Activated T-helper 1 cell treated with anti-CD3 and anti-CD28 coated beads, Interleukin-12 subunit alpha, Interleukin-12 subunit beta, Interleukin-2, Interleukin-4 antibody, amounts not matched to agents 30 ng/mL and 10 ng/mL and 1 ng/mL, durations not matched to agents 14 hours and 24 hours and 36 hours (primary cell): ENCODE data around the gene NLGN1. TPM values are rescaled to one million over a fixed set of nuclear protein-coding genes. Genes with fewer than 3 reads are reported as not detected.

ENCODE experiments used
- DNase-seq: peaks from one replicate; pipeline ENCODE4 v3.0.0; 2021; ENCODE audit warnings: low spot score
- H3K27ac Mint-ChIP-seq: one replicate; pipeline ENCODE4 v1.8.0; 2021; ENCODE audit warnings: mild to moderate bottlenecking, mixed read lengths
- H3K27me3 Mint-ChIP-seq: one replicate; pipeline ENCODE4 v1.8.0; 2022; ENCODE audit warnings: mild to moderate bottlenecking, moderate library complexity, mixed read lengths; ENCODE audit not compliant: insufficient read depth
- H3K36me3 Mint-ChIP-seq: one replicate; pipeline ENCODE4 v1.8.0; 2021; ENCODE audit warnings: low read depth, mixed read lengths
- H3K4me1 Mint-ChIP-seq: one replicate; pipeline ENCODE4 v1.8.0; 2021; ENCODE audit warnings: low read depth, mixed read lengths
- H3K4me3 Mint-ChIP-seq: one replicate; pipeline ENCODE4 v1.8.0; 2021; ENCODE audit warnings: mild to moderate bottlenecking, moderate library complexity, mixed read lengths
- H3K9me3 Mint-ChIP-seq: one replicate; pipeline ENCODE4 v1.8.0; 2021; ENCODE audit warnings: mixed read lengths
- intact Hi-C: fragments of 100-400 bp; cut with micrococcal nuclease; formaldehyde crosslinking; loops from one replicate; pipeline ENCODE4 v1.15.1; 2024
- total RNA-seq: library from RNA; stranded (reverse); gene quantifications from 2 replicates; pipeline ENCODE4 v1.2.3, GENCODE V29; 2022

The NLGN1 gene
- total RNA-seq, 1 donor from 2014 or later = not detected

- DNase-seq = no peak
- no peaks in the 10 kb centered on the region for H3K27me3 Mint-ChIP-seq
- H3K4me1 Mint-ChIP-seq = no peaks in the 10 kb centered on the region
- H3K9me3 Mint-ChIP-seq = no peaks in the 10 kb centered on the region
- no peak overlapping the region for H3K27ac Mint-ChIP-seq
- intact Hi-C loops = no loop called here
- no peak overlapping the region for H3K4me3 Mint-ChIP-seq
- H3K36me3 Mint-ChIP-seq = no peaks in the 10 kb centered on the region
Measured at GRCh38 chr3:173732237-173732636, 334.7 kb downstream of the NLGN1 start.

GRCh38 chr3:173733029-173733652 lies 335.6 kb downstream of the NLGN1 start:
- Mint-ChIP-seq H3K27ac (no peak overlapping the region), H3K9me3 (no peaks in the 10 kb centered on the region), H3K4me3 (no peak overlapping the region), H3K36me3 (no peaks in the 10 kb centered on the region), H3K27me3 (no peaks in the 10 kb centered on the region), H3K4me1 (no peaks in the 10 kb centered on the region)
- intact Hi-C loops = no loop called here
- DNase-seq = no peak

- H3K36me3 Mint-ChIP-seq = no peaks in the 10 kb centered on the region
- no peaks in the 10 kb centered on the region for H3K9me3 Mint-ChIP-seq
Measured at GRCh38 chr3:173734473-173734872, 336.9 kb downstream of the NLGN1 start.

GRCh38 chr3:173734895-173735294 lies 337.4 kb downstream of the NLGN1 start:
- no peaks in the 10 kb centered on the region for H3K36me3 Mint-ChIP-seq
- H3K4me1 Mint-ChIP-seq = no peaks in the 10 kb centered on the region
- intact Hi-C loops = no loop called here
- no peak overlapping the region for H3K4me3 Mint-ChIP-seq
- no peaks in the 10 kb centered on the region for H3K27me3 Mint-ChIP-seq
- no peak overlapping the region for H3K27ac Mint-ChIP-seq
- H3K9me3 Mint-ChIP-seq = no peaks in the 10 kb centered on the region
- DNase-seq = no peak

More at GRCh38 chr3:173734473-173734872, 336.9 kb downstream of the NLGN1 start:
- intact Hi-C loops = no loop called here
- no peak for DNase-seq
- Mint-ChIP-seq H3K4me1 (no peaks in the 10 kb centered on the region), H3K27me3 (no peaks in the 10 kb centered on the region), H3K27ac (no peak overlapping the region), H3K4me3 (no peak overlapping the region)

- no peak for DNase-seq
- H3K4me3 Mint-ChIP-seq = no peak overlapping the region
- H3K27ac Mint-ChIP-seq = no peak overlapping the region
- H3K36me3 Mint-ChIP-seq = no peaks in the 10 kb centered on the region
- no peaks in the 10 kb centered on the region for H3K27me3 Mint-ChIP-seq
- no peaks in the 10 kb centered on the region for H3K9me3 Mint-ChIP-seq
- intact Hi-C loops = no loop called here
- no peaks in the 10 kb centered on the region for H3K4me1 Mint-ChIP-seq
Measured at GRCh38 chr3:173735841-173736240, 338.3 kb downstream of the NLGN1 start.

GRCh38 chr3:173737167-173737808 lies 339.7 kb downstream of the NLGN1 start:
- DNase-seq = no peak
- no peak overlapping the region for H3K4me3 Mint-ChIP-seq
- H3K27me3 Mint-ChIP-seq = no peaks in the 10 kb centered on the region
- H3K9me3 Mint-ChIP-seq = no peaks in the 10 kb centered on the region
- H3K27ac Mint-ChIP-seq = no peak overlapping the region
- H3K36me3 Mint-ChIP-seq = no peaks in the 10 kb centered on the region
- H3K4me1 Mint-ChIP-seq = no peaks in the 10 kb centered on the region
- intact Hi-C loops = no loop called here

- H3K4me3 Mint-ChIP-seq = no peak overlapping the region
- no peaks in the 10 kb centered on the region for H3K27me3 Mint-ChIP-seq
- H3K27ac Mint-ChIP-seq = no peak overlapping the region
- DNase-seq = no peak
- H3K4me1 Mint-ChIP-seq = no peaks in the 10 kb centered on the region
- no peaks in the 10 kb centered on the region for H3K36me3 Mint-ChIP-seq
- intact Hi-C loops = no loop called here
- H3K9me3 Mint-ChIP-seq = no peaks in the 10 kb centered on the region
Measured at GRCh38 chr3:173739726-173740125, 342.2 kb downstream of the NLGN1 start.

- no peaks in the 10 kb centered on the region for H3K4me1 Mint-ChIP-seq
- no peak overlapping the region for H3K27ac Mint-ChIP-seq
- no peaks in the 10 kb centered on the region for H3K36me3 Mint-ChIP-seq
Measured at GRCh38 chr3:173742491-173742890, 344.9 kb downstream of the NLGN1 start.

GRCh38 chr3:173743111-173743510 lies 345.6 kb downstream of the NLGN1 start:
- no peaks in the 10 kb centered on the region for H3K9me3 Mint-ChIP-seq
- DNase-seq = no peak
- H3K27ac Mint-ChIP-seq = no peak overlapping the region
- H3K4me3 Mint-ChIP-seq = no peak overlapping the region
- no peaks in the 10 kb centered on the region for H3K36me3 Mint-ChIP-seq
- intact Hi-C loops = no loop called here
- no peaks in the 10 kb centered on the region for H3K27me3 Mint-ChIP-seq
- H3K4me1 Mint-ChIP-seq = no peaks in the 10 kb centered on the region

More at GRCh38 chr3:173742491-173742890, 344.9 kb downstream of the NLGN1 start:
- intact Hi-C loops = no loop called here
- Mint-ChIP-seq H3K27me3 (no peaks in the 10 kb centered on the region), H3K9me3 (no peaks in the 10 kb centered on the region), H3K4me3 (no peak overlapping the region)
- DNase-seq = no peak

- Mint-ChIP-seq H3K4me1 (no peaks in the 10 kb centered on the region), H3K27me3 (no peaks in the 10 kb centered on the region), H3K9me3 (no peaks in the 10 kb centered on the region), H3K27ac (no peak overlapping the region), H3K4me3 (no peak overlapping the region), H3K36me3 (no peaks in the 10 kb centered on the region)
- no peak for DNase-seq
- intact Hi-C loops = no loop called here
Measured at GRCh38 chr3:173743516-173743915, 346.0 kb downstream of the NLGN1 start.

- no peaks in the 10 kb centered on the region for H3K27me3 Mint-ChIP-seq
- H3K4me1 Mint-ChIP-seq = no peaks in the 10 kb centered on the region
- intact Hi-C loops = no loop called here
- no peaks in the 10 kb centered on the region for H3K9me3 Mint-ChIP-seq
- H3K4me3 Mint-ChIP-seq = no peak overlapping the region
- no peak overlapping the region for H3K27ac Mint-ChIP-seq
- DNase-seq = no peak
- H3K36me3 Mint-ChIP-seq = no peaks in the 10 kb centered on the region
Measured at GRCh38 chr3:173744479-173744878, 346.9 kb downstream of the NLGN1 start.

- Mint-ChIP-seq H3K9me3 (no peaks in the 10 kb centered on the region), H3K36me3 (no peaks in the 10 kb centered on the region), H3K27me3 (no peaks in the 10 kb centered on the region), H3K4me1 (no peaks in the 10 kb centered on the region), H3K27ac (no peak overlapping the region), H3K4me3 (no peak overlapping the region)
- DNase-seq = no peak
- intact Hi-C loops = no loop called here
Measured at GRCh38 chr3:173744895-173745294, 347.4 kb downstream of the NLGN1 start.

- Mint-ChIP-seq H3K9me3 (no peaks in the 10 kb centered on the region), H3K4me3 (no peak overlapping the region), H3K4me1 (no peaks in the 10 kb centered on the region), H3K27me3 (no peaks in the 10 kb centered on the region), H3K27ac (no peak overlapping the region), H3K36me3 (no peaks in the 10 kb centered on the region)
- intact Hi-C loops = no loop called here
- DNase-seq = no peak
Measured at GRCh38 chr3:173745952-173746682, 348.6 kb downstream of the NLGN1 start.
